A673 (cell line): Measurements from ENCODE around the gene BTBD7. TPM values are rescaled to one million over a fixed set of nuclear protein-coding genes. Genes with fewer than 3 reads are reported as not detected.

ENCODE experiments used
- BruUV-seq: library from RNA; stranded (reverse); fragments of 400-500 nt; replicated peaks from 2 replicates; lab custom pipeline; 2021; lab: Mats Ljungman, UMichigan
- CTCF ChIA-PET: fragments of 300-600 bp; sonication (Branson Sonifier 250); formaldehyde crosslinking; loops from one replicate; lab custom pipeline; 2022; ENCODE audit warnings: antibody characterized with exemption; lab: Charles Lee
- POLR2A ChIA-PET: fragments of 300-600 bp; sonication (Branson Sonifier 250); formaldehyde crosslinking; loops from one replicate; lab custom pipeline; 2022; ENCODE audit warnings: antibody characterized with exemption; ENCODE audit not compliant: low non-redundant PET; lab: Charles Lee
- DNase-seq: peaks from one replicate; pipeline ENCODE4 v3.0.0-alpha.2; 2015; ENCODE audit warnings: low spot score
- H3K27ac ChIP-seq: fragments of 200-600 bp; sonication (generic); 2 replicates; pipeline ENCODE4 v1.5.1; 2016; ENCODE audit warnings: mixed run types, low read depth, mild to moderate bottlenecking, mixed read lengths, antibody characterized with exemption, low read length; ENCODE audit not compliant: poor library complexity, severe bottlenecking
- H3K27me3 ChIP-seq: fragments of 200-600 bp; sonication (generic); replicated peaks from 2 replicates; pipeline ENCODE4 v1.6.1; 2017; ENCODE audit warnings: mixed run types, low read depth, mild to moderate bottlenecking, mixed read lengths, antibody characterized with exemption, low read length; ENCODE audit not compliant: insufficient read depth, poor library complexity
- H3K36me3 ChIP-seq: fragments of 200-600 bp; sonication (generic); 2 replicates; pipeline ENCODE4 v1.6.1; 2016; ENCODE audit warnings: mixed run types, mild to moderate bottlenecking, mixed read lengths, antibody characterized with exemption, low read length; ENCODE audit not compliant: insufficient read depth, poor library complexity, severe bottlenecking
- H3K4me1 ChIP-seq: fragments of 200-600 bp; sonication (generic); 2 replicates; pipeline ENCODE4 v1.6.1; 2017; ENCODE audit warnings: mixed run types, mild to moderate bottlenecking, mixed read lengths, antibody characterized with exemption, low read length; ENCODE audit not compliant: insufficient read depth, poor library complexity, severe bottlenecking
- H3K4me3 ChIP-seq: fragments of 200-600 bp; sonication (generic); 2 replicates; pipeline ENCODE4 v1.5.1; 2016; ENCODE audit warnings: low read depth, mixed run types, mild to moderate bottlenecking, mixed read lengths, low read length; ENCODE audit not compliant: poor library complexity, severe bottlenecking
- H3K9me3 ChIP-seq: fragments of 200-600 bp; sonication (generic); 2 replicates; pipeline ENCODE4 v1.6.1; 2016; ENCODE audit warnings: mixed run types, low read depth, mild to moderate bottlenecking, mixed read lengths, antibody characterized with exemption, low read length; ENCODE audit not compliant: poor library complexity, severe bottlenecking
- EZH2 ChIP-seq: fragments of 200-600 bp; sonication (generic); IDR thresholded peaks from 2 replicates; pipeline ENCODE4 v1.6.1; 2017; ENCODE audit warnings: borderline replicate concordance, low read depth, mild to moderate bottlenecking, mixed read lengths, antibody characterized with exemption, low read length; ENCODE audit not compliant: poor library complexity, severe bottlenecking
- intact Hi-C: fragments of 100-400 bp; cut with micrococcal nuclease; formaldehyde crosslinking; loops from one replicate; pipeline ENCODE4 v1.10.0; 2022; ENCODE audit not compliant: unreplicated experiment
- total RNA-seq: library from RNA; stranded (reverse); gene quantifications from 2 replicates; pipeline ENCODE4 v1.2.3, GENCODE V29; 2021
- TF ChIP-seq, protein P1 (sequence below): fragments of 300-800, 200-600 bp; sonication (generic); conservative IDR thresholded peaks from 2 replicates; pipeline ENCODE4 v1.5.1; 2017; ENCODE audit warnings: low read depth, mild to moderate bottlenecking, antibody characterized with exemption, low read length, moderate library complexity, mixed read lengths

The BTBD7 gene
- total RNA-seq, 1 experiment from 2014 or later: 60.9 TPM

DNA sequence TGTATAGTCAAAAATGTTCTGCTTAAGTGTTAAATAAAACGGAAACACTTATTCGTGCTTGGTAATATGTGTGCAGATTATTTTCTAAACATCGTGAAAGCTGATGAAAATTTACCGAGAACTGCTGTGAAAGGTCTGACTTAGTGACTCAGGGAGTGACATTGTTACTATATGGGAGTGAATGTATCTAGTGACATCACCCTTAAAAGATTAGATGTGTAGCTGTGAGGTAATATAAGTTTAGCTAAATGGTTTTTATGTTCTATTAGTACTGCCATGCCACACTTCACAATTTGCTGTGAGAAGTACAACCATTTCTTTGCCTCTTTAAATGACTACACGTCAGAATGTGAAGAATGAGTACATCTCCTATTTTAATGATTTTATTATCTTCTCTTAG lies 15.5 kb upstream of the BTBD7 start:
- Histone ChIP-seq H3K36me3 (no peaks in the 10 kb centered on the region), H3K4me3 (no peak overlapping the region), H3K9me3 (no peaks in the 10 kb centered on the region), H3K4me1 (peaks cover 7% of the 10 kb centered on the region), H3K27ac (no peak overlapping the region), H3K27me3 (no peaks in the 10 kb centered on the region)
- TF ChIP-seq EZH2: no peak
- TF ChIP-seq, protein P1, sequence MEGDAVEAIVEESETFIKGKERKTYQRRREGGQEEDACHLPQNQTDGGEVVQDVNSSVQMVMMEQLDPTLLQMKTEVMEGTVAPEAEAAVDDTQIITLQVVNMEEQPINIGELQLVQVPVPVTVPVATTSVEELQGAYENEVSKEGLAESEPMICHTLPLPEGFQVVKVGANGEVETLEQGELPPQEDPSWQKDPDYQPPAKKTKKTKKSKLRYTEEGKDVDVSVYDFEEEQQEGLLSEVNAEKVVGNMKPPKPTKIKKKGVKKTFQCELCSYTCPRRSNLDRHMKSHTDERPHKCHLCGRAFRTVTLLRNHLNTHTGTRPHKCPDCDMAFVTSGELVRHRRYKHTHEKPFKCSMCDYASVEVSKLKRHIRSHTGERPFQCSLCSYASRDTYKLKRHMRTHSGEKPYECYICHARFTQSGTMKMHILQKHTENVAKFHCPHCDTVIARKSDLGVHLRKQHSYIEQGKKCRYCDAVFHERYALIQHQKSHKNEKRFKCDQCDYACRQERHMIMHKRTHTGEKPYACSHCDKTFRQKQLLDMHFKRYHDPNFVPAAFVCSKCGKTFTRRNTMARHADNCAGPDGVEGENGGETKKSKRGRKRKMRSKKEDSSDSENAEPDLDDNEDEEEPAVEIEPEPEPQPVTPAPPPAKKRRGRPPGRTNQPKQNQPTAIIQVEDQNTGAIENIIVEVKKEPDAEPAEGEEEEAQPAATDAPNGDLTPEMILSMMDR: no peak
- ChIA-PET CTCF (no interaction called here), POLR2A (no interaction called here)
- intact Hi-C loops: no loop called here
- BruUV-seq: no TSS peak
- no peak for DNase-seq

DNA sequence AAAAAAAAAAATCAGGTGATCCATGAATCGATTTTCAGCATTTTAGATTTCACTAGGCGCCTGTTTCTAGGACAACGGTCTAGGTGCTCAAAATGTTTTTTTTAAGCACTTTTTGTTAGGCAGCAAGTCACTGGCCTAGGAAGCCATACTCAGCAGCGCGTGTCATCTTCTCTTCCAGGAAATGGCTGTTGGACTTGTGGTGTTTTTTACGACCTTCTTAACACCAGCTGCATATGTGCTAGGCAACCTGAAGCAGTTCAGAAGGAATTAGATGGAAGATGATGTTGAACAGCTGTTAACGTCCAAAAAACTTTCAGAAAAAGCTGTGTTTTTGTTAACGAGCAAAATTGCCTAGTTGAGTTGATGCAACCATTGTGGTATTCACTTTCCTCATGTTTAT lies 15.0 kb upstream of the BTBD7 start:
- Histone ChIP-seq H3K9me3 (no peaks in the 10 kb centered on the region), H3K4me1 (peaks cover 7% of the 10 kb centered on the region), H3K27ac (no peak overlapping the region), H3K4me3 (no peak overlapping the region), H3K27me3 (no peaks in the 10 kb centered on the region), H3K36me3 (no peaks in the 10 kb centered on the region)
- BruUV-seq: no TSS peak
- POLR2A ChIA-PET: no interaction called here
- DNase-seq: peak; percentile 12
- intact Hi-C loops: no loop called here
- TF ChIP-seq EZH2: no peak
- TF ChIP-seq, protein P1: no peak
- CTCF ChIA-PET: no interaction called here

DNA sequence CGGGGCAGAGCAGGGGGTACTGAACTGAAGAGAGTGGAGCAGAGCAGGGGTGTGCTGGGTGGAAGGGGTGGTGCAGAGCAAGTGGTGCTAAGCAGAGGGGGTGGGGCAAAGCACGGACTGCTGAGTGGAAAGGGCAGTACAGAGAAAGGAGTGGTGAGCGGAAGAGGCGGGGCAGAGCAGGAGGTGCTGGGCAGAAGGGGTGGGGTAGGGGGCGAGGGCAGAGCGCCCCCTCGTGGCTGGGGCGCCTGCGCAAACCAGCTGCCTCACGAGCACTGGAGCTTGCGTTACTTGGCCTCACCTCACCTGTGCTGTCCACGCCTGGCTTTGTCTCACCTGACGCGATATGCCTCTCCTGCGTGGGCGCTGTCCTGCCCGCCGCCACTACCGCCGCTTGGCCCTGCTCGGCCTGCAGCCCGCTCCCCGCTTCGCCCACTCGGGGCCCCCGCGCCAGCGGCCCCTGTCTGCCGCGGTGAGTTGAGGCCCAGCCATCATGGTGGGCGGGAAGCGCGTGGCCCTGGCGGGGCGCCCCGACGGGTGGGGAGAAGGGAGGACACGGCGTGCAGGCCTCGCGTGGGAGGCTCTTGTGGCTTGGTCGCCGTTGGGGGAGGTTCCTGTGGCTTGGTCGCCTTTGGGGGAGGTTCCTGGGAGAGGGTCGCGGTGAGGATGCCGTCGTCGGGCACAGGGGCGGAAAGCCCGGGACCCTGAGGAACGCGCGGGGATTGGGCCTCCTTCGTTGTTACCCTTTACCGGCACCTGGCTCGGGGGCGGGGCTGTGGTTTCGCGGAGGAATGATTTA lies 14.3 kb upstream of the BTBD7 start, which contains the start of gene COX8C:
COX8C (plus strand) TSS at position 257 of the 796 bp plus-strand sequence; CDS start at position 344, 87 bp downstream.
- intact Hi-C loops: no loop called here
- no peaks in the 10 kb centered on the region for H3K27me3 ChIP-seq
- H3K9me3 ChIP-seq: no peaks in the 10 kb centered on the region
- ChIA-PET POLR2A (no interaction called here), CTCF (no interaction called here)
- H3K4me1 ChIP-seq: peaks cover 7% of the 10 kb centered on the region
- DNase-seq: no peak
- no peak within 1 kb of the TSS for H3K4me3 ChIP-seq
- no peak for TF ChIP-seq EZH2
- TF ChIP-seq, protein P1: no peak
- H3K36me3 ChIP-seq: no peaks in the 10 kb centered on the region
- no peak within 1 kb of the TSS for H3K27ac ChIP-seq
- no TSS peak for BruUV-seq
